GM21528 (cell line): ENCODE results near the gene LCE3C.
"Not testable (repeated sequence)": the region's sequence is repeated elsewhere in the genome, so short reads cannot be mapped to it uniquely, and the experiment has no call there.

ENCODE experiments used
- ATAC-seq: cut with Tn5 transposase; IDR thresholded peaks from one replicate; pipeline ENCODE4 v1.9.1; 2021; ENCODE audit warnings: mild to moderate bottlenecking, moderate library complexity; ENCODE audit not compliant: unreplicated experiment, low FRiP score

The LCE3C gene

DNA sequence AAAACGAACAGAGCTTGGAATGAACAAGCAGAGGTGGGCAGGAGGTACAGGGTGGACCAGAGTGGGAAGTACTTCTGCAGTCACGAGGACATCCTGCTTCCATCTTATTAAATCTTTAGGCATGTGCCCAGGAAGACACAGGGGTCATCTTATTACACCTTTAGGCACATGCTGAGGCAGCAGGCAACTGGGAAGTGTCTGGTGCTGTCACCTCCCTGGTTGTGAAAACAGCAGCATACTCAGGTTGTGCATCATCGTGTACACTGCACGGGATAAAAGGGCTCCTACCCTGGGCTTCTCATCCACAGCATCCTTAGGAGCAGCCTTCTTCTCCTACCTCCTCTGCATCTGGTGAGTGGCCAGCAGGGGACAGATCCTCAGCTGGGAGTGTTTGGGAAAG is at the start of gene LCE3C:
TSS of gene LCE3C (plus strand) at position 301 of the 400 bp plus-strand sequence. CDS start 498 bp downstream, outside the sequence.
- ATAC-seq = no peak

DNA sequence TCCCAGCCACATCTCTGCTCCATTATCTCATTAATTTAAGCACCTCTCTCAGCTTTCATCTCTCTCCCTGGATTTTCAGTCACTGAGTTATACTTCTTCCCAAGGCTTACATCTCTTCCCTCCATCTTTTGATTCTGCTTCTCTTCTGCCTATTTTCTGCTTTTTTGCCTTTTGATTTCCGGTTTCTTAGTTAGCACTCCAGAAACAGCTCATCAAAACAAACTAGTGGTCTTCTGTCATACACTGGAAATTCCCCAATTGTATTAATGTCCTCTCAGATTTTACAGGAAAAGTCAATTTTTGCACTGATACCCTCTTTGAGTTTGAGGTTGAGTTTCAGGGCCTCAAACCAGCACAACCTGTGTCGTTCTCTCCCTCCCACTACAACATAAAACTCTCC is 34.9 kb upstream of the LCE3C start:
- no peak for ATAC-seq

DNA sequence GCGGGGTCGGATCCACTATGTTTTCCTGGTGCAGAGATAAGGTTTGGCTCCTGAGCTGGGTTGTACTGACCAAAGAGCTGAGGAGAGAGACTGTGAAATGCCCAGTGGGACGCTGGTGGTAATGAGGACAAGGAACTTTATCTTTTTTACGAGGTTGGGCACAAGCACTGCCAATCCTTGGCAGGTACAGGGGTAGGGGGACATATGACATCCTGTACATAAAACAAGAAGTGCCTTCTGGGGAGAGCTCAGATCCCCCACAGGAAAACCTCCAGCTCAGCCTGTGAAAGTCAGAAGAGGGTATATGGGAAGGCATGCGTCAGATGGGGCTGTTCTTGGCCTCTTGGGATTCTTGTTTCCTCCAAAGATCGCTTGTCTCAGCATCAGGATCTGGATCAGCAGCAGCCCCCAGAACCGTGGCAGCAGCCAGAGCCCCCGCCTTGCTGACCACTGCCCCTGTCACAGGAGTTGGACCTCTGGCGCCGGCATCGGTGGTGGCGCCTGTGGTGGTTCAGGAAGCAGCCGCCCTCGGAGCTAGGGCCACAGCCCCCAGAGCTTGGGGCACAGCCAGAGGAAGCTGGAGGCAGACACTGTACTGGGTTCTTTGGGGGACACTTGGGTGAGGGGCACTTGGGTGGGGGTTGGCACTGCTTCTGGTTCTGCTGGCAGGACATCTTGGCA is 34.4 kb upstream of the LCE3C start:
- ATAC-seq = no peak

DNA sequence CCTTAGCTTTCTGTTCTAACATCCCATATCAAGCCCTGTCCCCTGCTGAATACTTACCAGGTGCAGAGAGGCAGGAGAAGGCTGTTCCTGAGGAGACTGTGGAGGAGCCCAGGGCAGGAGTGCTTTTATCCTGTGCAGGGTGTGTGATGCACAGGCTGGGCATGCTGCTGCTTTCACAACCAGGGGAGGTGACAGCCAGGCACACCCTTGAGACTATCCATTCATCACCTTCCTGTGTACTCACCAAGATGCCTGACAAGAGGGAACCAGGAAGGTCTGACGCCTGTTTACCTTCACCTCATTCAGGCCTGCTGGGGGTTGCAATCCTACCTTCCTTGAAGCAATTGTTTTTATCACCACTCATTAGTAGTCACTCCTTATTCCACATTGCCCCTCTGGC is 33.4 kb upstream of the LCE3C start, which contains the start of gene LCE3E:
TSS of gene LCE3E (minus strand) at position 100 of the 400 bp plus-strand sequence. CDS start 572 bp downstream, outside the sequence.
- ATAC-seq = no peak

- no peak for ATAC-seq
These were observed 22.9 kb upstream of the LCE3C start for GRCh38 chr1:152577168-152577567.

- ATAC-seq = not testable (repeated sequence)
These were observed 20.5 kb upstream of the LCE3C start for GRCh38 chr1:152579526-152579925.

DNA sequence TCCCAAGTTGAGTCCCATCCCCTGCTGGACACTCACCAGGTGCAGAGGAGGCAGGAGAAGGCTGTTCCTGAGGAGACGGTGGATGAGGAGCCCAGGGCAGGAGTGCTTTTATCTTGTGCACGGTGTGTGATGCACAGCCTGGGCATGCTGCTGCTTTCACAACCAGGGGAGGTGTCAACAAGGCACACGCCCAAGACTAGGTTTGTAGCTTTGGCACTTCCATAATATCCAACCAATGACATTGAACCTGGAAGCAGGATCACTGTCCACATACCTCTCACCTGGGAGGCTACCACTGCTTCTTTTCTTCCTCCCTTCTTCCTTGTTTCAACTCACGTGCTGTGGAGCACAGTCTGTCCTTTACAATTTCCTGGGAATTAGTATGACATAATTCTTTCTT is 19.6 kb upstream of the LCE3C start, which contains the start of gene LCE3D:
TSS of gene LCE3D (minus strand) at position 84 of the 400 bp plus-strand sequence. CDS start 580 bp downstream, outside the sequence.
- ATAC-seq = no peak

- ATAC-seq = no peak
These were observed 17.4 kb upstream of the LCE3C start for GRCh38 chr1:152582647-152583046.

DNA sequence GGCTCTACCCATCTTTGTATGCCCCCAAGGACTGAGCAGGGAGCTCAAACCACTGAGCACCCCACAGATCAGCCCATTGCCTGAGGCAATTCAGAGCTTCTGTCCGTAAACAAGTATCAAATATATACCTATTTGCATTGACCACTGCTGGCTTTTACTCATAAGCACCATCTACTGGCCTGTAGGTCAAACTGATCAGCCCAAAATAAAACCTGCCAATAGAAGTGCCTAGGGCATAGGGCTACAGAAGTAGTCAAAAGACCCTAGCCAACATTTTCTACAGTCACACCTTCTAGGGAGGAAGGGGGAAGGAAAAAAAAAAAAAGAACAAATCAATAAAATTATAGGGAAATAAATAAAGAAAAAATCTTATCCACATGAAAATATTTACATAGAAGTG is 14.4 kb upstream of the LCE3C start:
- ATAC-seq = no peak

GRCh38 chr1:152596986-152597385 is 3.0 kb upstream of the LCE3C start:
- no peak for ATAC-seq

- no peak for ATAC-seq
These were observed 13.5 kb downstream of the LCE3C start, which contains the start of gene LCE3B for GRCh38 chr1:152613511-152613910. Gene LCE3B (plus strand): TSS chr1:152613811. CDS start chr1:152613811, 0 bp downstream.

DNA sequence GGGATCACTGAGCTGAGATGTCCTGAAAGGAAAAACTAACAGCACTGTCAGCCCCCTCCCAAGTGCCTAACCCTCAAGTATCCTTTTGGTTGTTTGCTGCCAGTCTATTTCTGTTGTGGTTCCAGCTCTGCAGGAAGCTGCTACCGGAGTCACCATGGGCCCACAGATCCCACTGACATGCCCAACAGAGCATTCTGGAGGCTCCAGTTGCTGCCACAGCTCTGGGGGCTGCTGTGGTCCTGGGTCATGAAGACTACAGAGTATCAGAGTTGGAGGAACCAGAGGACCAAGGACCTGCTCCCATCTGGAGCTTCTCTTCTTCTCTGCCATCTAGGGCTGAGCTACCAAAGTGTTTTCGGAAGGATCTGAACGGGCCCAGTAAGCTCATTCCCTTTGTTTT is 22.0 kb downstream of the LCE3C start:
- ATAC-seq = no peak

DNA sequence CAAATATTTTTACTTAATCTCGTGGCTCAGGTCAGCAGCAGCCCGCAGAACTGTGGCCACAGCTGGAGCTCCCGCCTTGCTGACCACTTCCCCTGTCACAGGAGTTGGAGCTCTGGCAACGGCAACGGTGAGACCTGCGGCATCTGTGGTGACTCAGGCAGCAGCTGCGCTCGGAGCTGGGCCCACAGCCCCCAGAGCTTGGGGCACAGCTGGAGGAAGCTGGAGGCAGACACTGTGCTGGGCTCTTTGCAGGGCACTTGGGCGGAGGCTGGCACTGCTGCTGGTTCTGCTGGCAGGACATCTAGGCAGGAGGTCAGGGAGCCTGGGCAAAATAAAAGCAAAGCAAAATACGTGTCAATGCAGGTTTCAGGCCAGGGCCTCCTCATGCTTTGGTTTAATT is 22.8 kb downstream of the LCE3C start, which contains the start of gene LCE3A:
TSS of gene LCE3A (minus strand) at position 301 of the 400 bp plus-strand sequence. CDS start at position 301, 0 bp downstream.
- no peak for ATAC-seq

DNA sequence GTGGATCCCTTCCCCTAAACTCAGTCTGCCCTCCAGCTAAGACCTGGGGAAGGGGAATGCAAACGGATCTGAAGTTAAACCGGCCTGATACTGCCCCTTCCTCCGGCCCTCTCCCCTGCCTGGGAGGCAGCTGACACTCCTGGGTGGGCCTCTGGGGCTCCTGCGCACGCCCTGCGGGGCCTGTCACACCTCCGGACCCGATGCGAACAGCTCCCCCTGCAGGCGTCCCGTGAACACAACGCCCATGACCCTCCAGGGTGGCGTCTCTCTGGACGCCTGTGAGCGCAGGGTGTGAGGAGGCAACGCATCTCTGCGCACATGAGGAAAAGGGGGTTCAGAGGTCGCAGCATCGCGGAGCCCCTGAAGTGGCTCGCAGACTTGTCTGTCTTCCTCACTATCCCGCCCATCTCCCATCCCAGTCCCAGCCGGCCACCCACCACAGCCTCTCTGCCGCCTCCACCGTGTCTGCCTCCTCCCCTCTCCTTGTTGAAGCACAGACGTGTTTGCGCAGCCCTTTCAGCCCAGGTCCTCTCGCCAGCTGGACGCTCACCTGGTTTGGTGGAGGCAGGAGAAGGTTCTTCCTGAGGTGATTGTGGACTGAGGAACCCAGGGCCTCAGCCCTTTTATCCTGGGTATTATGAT is 23.3 kb downstream of the LCE3C start:
- ATAC-seq = no peak

GRCh38 chr1:152626744-152627143 is 26.7 kb downstream of the LCE3C start:
- ATAC-seq = no peak

DNA sequence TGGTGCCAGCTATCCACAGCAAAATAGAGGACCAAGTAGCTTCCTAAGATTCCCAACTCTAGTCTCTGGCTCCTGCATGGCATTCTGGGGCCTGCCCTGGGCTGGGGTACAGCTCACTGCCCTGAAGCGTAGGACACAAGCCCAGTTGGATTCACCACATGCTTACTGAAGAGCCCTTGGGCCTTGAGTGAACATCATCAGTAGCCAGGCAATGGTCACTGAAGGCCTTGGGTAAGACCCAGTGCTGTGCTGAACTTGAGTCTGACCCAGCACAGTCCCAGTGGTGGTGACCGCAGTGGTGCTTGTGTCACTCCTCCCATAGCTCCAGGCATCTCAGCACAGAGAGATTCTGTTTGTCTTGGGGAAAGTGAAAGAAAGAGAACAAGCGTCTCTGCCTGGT is 30.6 kb downstream of the LCE3C start:
- ATAC-seq = no peak

GRCh38 chr1:152640351-152640750 is 40.3 kb downstream of the LCE3C start:
- no peak for ATAC-seq

DNA sequence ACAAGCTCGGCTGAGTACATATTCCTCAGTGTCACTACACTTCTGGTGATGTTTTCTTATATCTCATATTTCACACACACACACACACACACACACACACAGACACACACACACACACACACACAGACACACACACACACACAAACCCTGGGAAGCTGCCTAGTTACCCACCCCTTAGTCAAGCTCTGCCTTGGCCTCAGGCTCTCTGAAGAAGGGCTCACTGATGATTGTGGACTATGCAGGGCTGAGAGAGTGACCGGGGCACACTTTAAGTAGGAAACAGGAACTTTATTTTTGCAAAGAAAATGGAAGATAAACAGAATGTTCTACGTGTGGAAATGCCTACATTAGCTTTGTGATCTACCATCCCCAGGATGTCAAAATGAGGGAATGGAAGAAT is 43.9 kb downstream of the LCE3C start:
- ATAC-seq = no peak

DNA sequence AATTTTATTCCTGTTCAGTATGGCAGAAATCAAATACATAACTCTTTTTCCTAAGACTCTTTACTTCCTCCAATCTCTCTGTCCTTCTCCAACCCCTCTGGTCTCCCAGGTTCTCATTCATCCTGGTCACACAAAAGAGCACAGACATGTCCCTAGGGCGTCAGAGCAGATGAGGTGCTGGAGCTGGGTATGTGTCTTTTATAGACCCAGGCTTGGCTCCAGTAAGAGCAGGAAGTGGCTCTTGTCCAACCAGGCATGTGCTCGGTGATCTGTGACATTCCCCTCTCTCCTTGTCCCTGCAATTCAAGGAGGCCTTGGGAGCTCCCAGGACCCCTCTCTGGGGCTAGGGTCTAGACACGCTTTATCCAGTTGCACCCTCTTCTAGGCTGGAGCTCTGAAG is 45.1 kb downstream of the LCE3C start:
- ATAC-seq = no peak

- ATAC-seq = no peak
These were observed 46.6 kb downstream of the LCE3C start for GRCh38 chr1:152646656-152647055.
